Hepatocyte (in vitro differentiated cells): ENCODE data around the gene TCF7. TPM values are rescaled to one million over a fixed set of nuclear protein-coding genes. Genes with fewer than 3 reads are reported as not detected.

Source experiments
- DNase-seq: peaks from one replicate; pipeline ENCODE4 v3.0.0-alpha.2; 2016; ENCODE audit warnings: low spot score
- H2AFZ ChIP-seq: fragments of 200-600 bp; sonication (generic); 2 replicates; pipeline ENCODE4 v1.6.0; 2016; ENCODE audit warnings: antibody characterized with exemption, mild to moderate bottlenecking
- H3K27ac ChIP-seq: fragments of 200-600 bp; sonication (generic); 2 replicates; pipeline ENCODE4 v1.5.1; 2016; ENCODE audit warnings: mild to moderate bottlenecking
- H3K27me3 ChIP-seq: fragments of 200-600 bp; sonication (generic); 2 replicates; pipeline ENCODE4 v1.6.1; 2016
- H3K36me3 ChIP-seq: fragments of 200-600 bp; sonication (generic); replicated peaks from 2 replicates; pipeline ENCODE4 v1.5.1; 2016; ENCODE audit warnings: low read depth; ENCODE audit not compliant: insufficient read depth
- H3K4me1 ChIP-seq: fragments of 200-600 bp; sonication (generic); 2 replicates; pipeline ENCODE4 v1.5.1; 2016; ENCODE audit warnings: mild to moderate bottlenecking, moderate library complexity; ENCODE audit not compliant: insufficient read depth
- H3K4me2 ChIP-seq: fragments of 200-600 bp; sonication (generic); 2 replicates; pipeline ENCODE4 v1.6.0; 2016
- H3K4me3 ChIP-seq: fragments of 200-600 bp; sonication (generic); 2 replicates; pipeline ENCODE4 v1.5.1; 2016; ENCODE audit warnings: mild to moderate bottlenecking
- H3K79me2 ChIP-seq: fragments of 200-600 bp; sonication (generic); 2 replicates; pipeline ENCODE4 v1.6.0; 2017; ENCODE audit warnings: mild to moderate bottlenecking
- H3K9me2 ChIP-seq: fragments of 200-600 bp; sonication (generic); replicated peaks from 2 replicates; pipeline ENCODE4 v1.6.0; 2017; ENCODE audit warnings: mild to moderate bottlenecking; ENCODE audit not compliant: insufficient read depth
- H3K9me3 ChIP-seq: fragments of 200-600 bp; sonication (generic); 2 replicates; pipeline ENCODE4 v1.5.1; 2016; ENCODE audit warnings: low read depth, mild to moderate bottlenecking
- H4K20me1 ChIP-seq: fragments of 200-600 bp; sonication (generic); 2 replicates; pipeline ENCODE4 v1.6.0; 2016; ENCODE audit warnings: mild to moderate bottlenecking; ENCODE audit not compliant: insufficient read depth, poor library complexity, severe bottlenecking
- CTCF ChIP-seq: fragments of 200-600 bp; sonication (generic); IDR thresholded peaks from 2 replicates; pipeline ENCODE4 v1.5.1; 2016; ENCODE audit warnings: antibody characterized with exemption, mild to moderate bottlenecking; ENCODE audit not compliant: poor library complexity
- EZH2 ChIP-seq: fragments of 200-600 bp; sonication (generic); IDR thresholded peaks from 2 replicates; pipeline ENCODE4 v1.6.1; 2016; ENCODE audit warnings: antibody characterized with exemption, mild to moderate bottlenecking, borderline replicate concordance
- EZH2phosphoT487 ChIP-seq: fragments of 200-600 bp; sonication (generic); IDR thresholded peaks from one replicate; pipeline ENCODE4 v1.6.1; 2018; ENCODE audit warnings: antibody characterized with exemption, mild to moderate bottlenecking, low read depth, moderate library complexity; ENCODE audit not compliant: unreplicated experiment, severe bottlenecking
- WGBS: methylation state at CpG from one replicate; pipeline ENCODE4 v1.1.6; 2016; ENCODE audit warnings: low lambda C conversion rate; ENCODE audit errors: missing lambda C conversion rate; 5-methylcytosine and 5-hydroxymethylcytosine counted together
- polyA plus RNA-seq: library from polyadenylated mRNA; unstranded; fragments of >200 nt; fragmentation: Nextera tagmentation; extraction: Ambion mirVana; gene quantifications from 2 replicates; pipeline ENCODE4 v1.2.1, GENCODE V29; 2016
- total RNA-seq: library from RNA; depleted of rRNA; stranded (reverse); fragments of >200 nt; gene quantifications from 2 replicates; pipeline ENCODE4 v1.2.3, GENCODE V29; 2014

TCF7 gene
- total and polyA plus RNA-seq, 2 experiments from 2014 or later = 7.5 to 8.1 TPM

GRCh38 chr5:134111741-134112647, 2.5 kb upstream of the TCF7 start:
- no peaks in the 10 kb centered on the region for H3K4me1 ChIP-seq

GRCh38 chr5:134112726-134113362, 1.6 kb upstream of the TCF7 start:
- H3K4me1 ChIP-seq = no peaks in the 10 kb centered on the region
- H3K36me3 ChIP-seq = no peaks in the 10 kb centered on the region
- H4K20me1 ChIP-seq = no peaks in the 10 kb centered on the region
- H2AFZ ChIP-seq = no peak overlapping the region
- no peak overlapping the region for H3K27ac ChIP-seq
- no peaks in the 10 kb centered on the region for H3K9me2 ChIP-seq
- H3K4me3 ChIP-seq = no peak overlapping the region
- no peaks in the 10 kb centered on the region for H3K79me2 ChIP-seq
- DNase-seq = no peak
- peaks cover 17% of the 10 kb centered on the region for H3K27me3 ChIP-seq
- no peak overlapping the region for H3K4me2 ChIP-seq
- no peaks in the 10 kb centered on the region for H3K9me3 ChIP-seq
- no peak for TF ChIP-seq EZH2phosphoT487
- no peak for TF ChIP-seq CTCF
- TF ChIP-seq EZH2 = no peak
- 87% methylated on average over 13 of the region's 18 CpGs for WGBS

More at GRCh38 chr5:134111741-134112647, 2.5 kb upstream of the TCF7 start:
- no peak overlapping the region for H3K4me2 ChIP-seq
- peak; percentile 47 for DNase-seq
- H3K36me3 ChIP-seq = no peaks in the 10 kb centered on the region
- no peaks in the 10 kb centered on the region for H3K9me3 ChIP-seq
- no peaks in the 10 kb centered on the region for H3K9me2 ChIP-seq
- H3K79me2 ChIP-seq = no peaks in the 10 kb centered on the region
- WGBS = 80% methylated on average over 6 of the region's 6 CpGs
- H3K27me3 ChIP-seq = peaks cover 17% of the 10 kb centered on the region
- H4K20me1 ChIP-seq = no peaks in the 10 kb centered on the region
- no peak overlapping the region for H3K27ac ChIP-seq
- TF ChIP-seq EZH2 = no peak
- no peak for TF ChIP-seq CTCF
- no peak for TF ChIP-seq EZH2phosphoT487
- H3K4me3 ChIP-seq = no peak overlapping the region
- no peak overlapping the region for H2AFZ ChIP-seq

GRCh38 chr5:134113363-134113889, 1.1 kb upstream of the TCF7 start:
- Histone ChIP-seq H3K27ac (no peak overlapping the region), H3K4me3 (no peak overlapping the region), H3K9me2 (no peaks in the 10 kb centered on the region), H3K36me3 (no peaks in the 10 kb centered on the region), H3K4me1 (no peaks in the 10 kb centered on the region), H3K79me2 (no peaks in the 10 kb centered on the region), H4K20me1 (no peaks in the 10 kb centered on the region), H3K4me2 (peak overlapping the region; percentile 100), H3K9me3 (no peaks in the 10 kb centered on the region), H2AFZ (peak overlapping the region; percentile 96), H3K27me3 (peaks cover 17% of the 10 kb centered on the region)
- no peak for TF ChIP-seq EZH2phosphoT487
- no peak for TF ChIP-seq CTCF
- TF ChIP-seq EZH2 = no peak
- 58% methylated on average over 28 of the region's 30 CpGs for WGBS
- no peak for DNase-seq
